SJCRH30 (cell line): Measurements from ENCODE around the gene LFNG. TPM values are rescaled to one million over a fixed set of nuclear protein-coding genes. Genes with fewer than 3 reads are reported as not detected.

Experiments
- DNase-seq, 2 experiments: peaks; one replicate each; pipeline ENCODE4 v3.0.0-alpha.2; 2015 to 2020
- H3K27ac ChIP-seq: fragments of 250-450 bp; sonication (Bioruptor Pico); 2 replicates; pipeline ENCODE4 v1.5.1; 2020; ENCODE audit warnings: mild to moderate bottlenecking, moderate library complexity
- H3K27me3 ChIP-seq: fragments of 250-450 bp; sonication (Bioruptor Pico); 2 replicates; pipeline ENCODE4 v1.5.1; 2020; ENCODE audit warnings: mild to moderate bottlenecking, moderate library complexity
- H3K36me3 ChIP-seq: fragments of 250-450 bp; sonication (Bioruptor Pico); 2 replicates; pipeline ENCODE4 v1.5.1; 2020; ENCODE audit warnings: mild to moderate bottlenecking, moderate library complexity
- H3K4me1 ChIP-seq: fragments of 250-450 bp; sonication (Bioruptor Pico); 2 replicates; pipeline ENCODE4 v1.5.1; 2020; ENCODE audit warnings: mild to moderate bottlenecking, moderate library complexity
- H3K4me3 ChIP-seq: fragments of 250-450 bp; sonication (Bioruptor Pico); 2 replicates; pipeline ENCODE4 v1.5.1; 2020; ENCODE audit warnings: mild to moderate bottlenecking, moderate library complexity
- H3K9me3 ChIP-seq: fragments of 250-450 bp; sonication (Bioruptor Pico); replicated peaks from 2 replicates; pipeline ENCODE4 v1.5.1; 2020; ENCODE audit warnings: mild to moderate bottlenecking, moderate library complexity
- total RNA-seq: library from RNA; depleted of rRNA; stranded (reverse); fragments of >200 nt; shearing (Covaris generic); gene quantifications from 2 replicates; pipeline ENCODE4 v1.2.3, GENCODE V29; 2014

The LFNG gene
- total RNA-seq, 1 experiment from 2014 or later = 25.2 TPM

GRCh38 chr7:2566348-2566889, 46.8 kb downstream of the LFNG start:
- H3K9me3 ChIP-seq = no peaks in the 10 kb centered on the region
- no peak overlapping the region for H3K27ac ChIP-seq
- H3K4me3 ChIP-seq = no peak overlapping the region
- no peaks in the 10 kb centered on the region for H3K36me3 ChIP-seq
- no peaks in the 10 kb centered on the region for H3K4me1 ChIP-seq
- DNase-seq = no peak
- H3K27me3 ChIP-seq = no peaks in the 10 kb centered on the region

GRCh38 chr7:2566890-2567678, 47.5 kb downstream of the LFNG start:
- Histone ChIP-seq H3K4me1 (no peaks in the 10 kb centered on the region), H3K4me3 (no peak overlapping the region), H3K36me3 (no peaks in the 10 kb centered on the region), H3K27me3 (no peaks in the 10 kb centered on the region), H3K9me3 (no peaks in the 10 kb centered on the region), H3K27ac (no peak overlapping the region)
- no peak for DNase-seq

- Histone ChIP-seq H3K4me1 (no peaks in the 10 kb centered on the region), H3K27ac (no peak overlapping the region), H3K4me3 (no peak overlapping the region), H3K36me3 (no peaks in the 10 kb centered on the region), H3K9me3 (no peaks in the 10 kb centered on the region), H3K27me3 (no peaks in the 10 kb centered on the region)
- DNase-seq = peak; percentile 37 to 68
Measured at GRCh38 chr7:2567679-2568278, 48.2 kb downstream of the LFNG start.

- Histone ChIP-seq H3K4me3 (no peak overlapping the region), H3K27ac (no peak overlapping the region), H3K27me3 (no peaks in the 10 kb centered on the region), H3K9me3 (no peaks in the 10 kb centered on the region), H3K4me1 (no peaks in the 10 kb centered on the region), H3K36me3 (no peaks in the 10 kb centered on the region)
- no peak for DNase-seq
Measured at GRCh38 chr7:2568521-2569223, 49.1 kb downstream of the LFNG start.

GRCh38 chr7:2569421-2569820, 49.8 kb downstream of the LFNG start:
- H3K4me3 ChIP-seq = no peak overlapping the region
- no peaks in the 10 kb centered on the region for H3K4me1 ChIP-seq
- DNase-seq = no peak
- H3K27me3 ChIP-seq = no peaks in the 10 kb centered on the region
- H3K9me3 ChIP-seq = no peaks in the 10 kb centered on the region
- no peak overlapping the region for H3K27ac ChIP-seq
- H3K36me3 ChIP-seq = no peaks in the 10 kb centered on the region

GRCh38 chr7:2570021-2570420, 50.4 kb downstream of the LFNG start:
- Histone ChIP-seq H3K27ac (no peak overlapping the region), H3K4me3 (no peak overlapping the region), H3K4me1 (no peaks in the 10 kb centered on the region), H3K27me3 (no peaks in the 10 kb centered on the region), H3K9me3 (no peaks in the 10 kb centered on the region), H3K36me3 (no peaks in the 10 kb centered on the region)
- DNase-seq = no peak

GRCh38 chr7:2571409-2571808, 51.8 kb downstream of the LFNG start:
- H3K9me3 ChIP-seq = no peaks in the 10 kb centered on the region

GRCh38 chr7:2572101-2572842, 52.7 kb downstream of the LFNG start:
- Histone ChIP-seq H3K4me3 (no peak overlapping the region), H3K27me3 (no peaks in the 10 kb centered on the region), H3K27ac (no peak overlapping the region), H3K4me1 (no peaks in the 10 kb centered on the region), H3K9me3 (no peaks in the 10 kb centered on the region), H3K36me3 (no peaks in the 10 kb centered on the region)
- DNase-seq = no peak

More at GRCh38 chr7:2571409-2571808, 51.8 kb downstream of the LFNG start:
- Histone ChIP-seq H3K27ac (no peak overlapping the region), H3K36me3 (no peaks in the 10 kb centered on the region), H3K27me3 (no peaks in the 10 kb centered on the region), H3K4me3 (no peak overlapping the region), H3K4me1 (no peaks in the 10 kb centered on the region)
- no peak for DNase-seq

GRCh38 chr7:2573761-2574160, 54.2 kb downstream of the LFNG start:
- Histone ChIP-seq H3K9me3 (no peaks in the 10 kb centered on the region), H3K4me3 (no peak overlapping the region), H3K36me3 (no peaks in the 10 kb centered on the region), H3K27me3 (no peaks in the 10 kb centered on the region), H3K27ac (no peak overlapping the region), H3K4me1 (no peaks in the 10 kb centered on the region)
- DNase-seq = no peak

- H3K4me3 ChIP-seq = no peak overlapping the region
- H3K36me3 ChIP-seq = no peaks in the 10 kb centered on the region
- no peaks in the 10 kb centered on the region for H3K4me1 ChIP-seq
- no peak overlapping the region for H3K27ac ChIP-seq
- H3K9me3 ChIP-seq = no peaks in the 10 kb centered on the region
- H3K27me3 ChIP-seq = no peaks in the 10 kb centered on the region
- no peak for DNase-seq
Measured at GRCh38 chr7:2575046-2575732, 55.6 kb downstream of the LFNG start.

- H3K4me3 ChIP-seq = no peak overlapping the region
- no peaks in the 10 kb centered on the region for H3K36me3 ChIP-seq
- H3K9me3 ChIP-seq = no peaks in the 10 kb centered on the region
- no peak for DNase-seq
- H3K27me3 ChIP-seq = no peaks in the 10 kb centered on the region
- no peak overlapping the region for H3K27ac ChIP-seq
- H3K4me1 ChIP-seq = no peaks in the 10 kb centered on the region
Measured at GRCh38 chr7:2575733-2576340, 56.3 kb downstream of the LFNG start.

- H3K9me3 ChIP-seq = no peaks in the 10 kb centered on the region
- H3K27me3 ChIP-seq = no peaks in the 10 kb centered on the region
- no peaks in the 10 kb centered on the region for H3K36me3 ChIP-seq
- H3K4me1 ChIP-seq = no peaks in the 10 kb centered on the region
- no peak overlapping the region for H3K27ac ChIP-seq
- H3K4me3 ChIP-seq = no peak overlapping the region
- no peak for DNase-seq
Measured at GRCh38 chr7:2576742-2577491, 57.3 kb downstream of the LFNG start.
